D721Med (cell line): ENCODE results near the gene PHYKPL.
"Not testable (repeated sequence)": the region's sequence is repeated elsewhere in the genome, so short reads cannot be mapped to it uniquely, and the experiment has no call there.

Experiments used
- DNase-seq: peaks from one replicate; pipeline ENCODE4 v3.0.0; 2011; ENCODE audit warnings: low spot score; ENCODE audit not compliant: insufficient read length
- FAIRE-seq: peaks from 2 replicates; lab custom pipeline; 2011; peaks lifted over from hg19 to GRCh38; lab: Jason Lieb, UNC
- TF ChIP-seq, protein P1 (sequence below): IDR thresholded peaks from 2 replicates; pipeline ENCODE4 v1.5.1; 2012; ENCODE audit warnings: mild to moderate bottlenecking, control low read depth; ENCODE audit not compliant: insufficient read depth; ENCODE audit errors: missing control alignments

Gene PHYKPL

DNA sequence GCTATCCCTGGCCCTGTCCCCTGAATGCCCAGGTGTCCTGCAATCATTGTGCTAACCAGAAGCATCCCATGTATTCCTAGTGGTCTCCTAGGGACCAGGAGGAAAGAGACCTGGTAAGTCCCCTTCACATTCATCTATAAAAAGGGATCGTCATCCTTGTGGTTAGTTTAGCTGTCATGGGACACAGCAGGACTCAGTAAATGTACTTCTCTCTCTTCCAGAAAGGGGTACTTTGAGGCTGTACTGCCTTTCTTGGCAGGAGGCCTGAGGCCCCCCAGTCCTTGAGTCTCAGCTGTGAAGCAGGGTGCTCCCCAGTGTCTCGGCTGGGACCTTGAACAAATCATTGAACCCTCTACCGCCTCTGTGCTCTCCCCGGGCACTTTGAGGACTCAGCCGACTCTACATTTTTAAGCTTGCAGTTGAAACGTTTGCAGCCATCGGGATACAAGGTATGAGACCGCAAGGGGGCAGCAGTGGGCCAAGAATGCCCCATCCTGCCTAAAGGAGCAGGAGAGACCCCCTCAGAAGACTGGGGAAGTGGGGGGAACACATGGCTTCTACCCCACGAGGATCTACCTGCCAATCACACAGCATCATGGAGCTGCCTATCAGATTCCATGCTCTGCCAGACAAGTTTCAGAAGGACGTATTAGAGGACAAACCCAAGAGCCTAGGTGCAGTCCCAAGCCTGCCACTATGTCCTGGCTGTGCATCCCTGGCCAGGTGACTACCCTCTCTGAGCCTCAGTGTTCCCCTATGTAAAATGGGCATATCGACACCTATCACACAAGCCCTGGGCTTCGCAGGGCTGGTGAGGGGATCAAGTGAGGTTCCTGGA, 2.4 kb upstream of the PHYKPL start:
- FAIRE-seq, result no peak
- peak; percentile 85 for DNase-seq

DNA sequence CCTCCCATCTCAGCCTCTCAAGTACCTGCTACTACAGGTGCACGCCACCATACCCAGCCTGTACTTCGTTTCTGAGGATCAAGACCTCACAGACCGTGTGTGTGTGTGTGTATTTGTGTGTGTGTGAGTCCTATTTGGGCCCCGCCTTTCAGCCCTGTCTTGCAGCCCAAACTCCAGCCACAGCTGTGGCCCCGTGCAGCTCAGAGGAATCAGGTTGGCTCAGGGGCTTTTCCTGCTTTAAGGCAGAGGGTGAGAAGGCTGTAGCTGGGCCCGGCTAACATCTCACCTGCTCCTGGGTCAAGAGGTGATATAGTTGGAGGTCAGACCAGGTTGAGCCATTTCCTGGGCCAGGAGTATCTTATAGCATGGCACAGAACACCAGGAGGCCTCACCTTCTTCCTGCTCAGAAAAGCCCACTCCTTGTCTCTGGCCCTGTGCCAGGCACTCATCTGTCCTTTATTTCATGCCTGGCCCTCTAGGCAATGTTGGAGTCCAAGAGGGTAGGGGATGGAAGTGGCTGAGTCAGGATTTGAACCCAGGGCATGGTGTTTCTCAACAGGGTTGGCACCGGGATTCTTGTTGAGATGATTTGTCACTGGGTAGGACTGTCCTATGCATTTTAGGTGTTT, 1.6 kb upstream of the PHYKPL start:
- no peak for FAIRE-seq
- TF ChIP-seq, protein P1, sequence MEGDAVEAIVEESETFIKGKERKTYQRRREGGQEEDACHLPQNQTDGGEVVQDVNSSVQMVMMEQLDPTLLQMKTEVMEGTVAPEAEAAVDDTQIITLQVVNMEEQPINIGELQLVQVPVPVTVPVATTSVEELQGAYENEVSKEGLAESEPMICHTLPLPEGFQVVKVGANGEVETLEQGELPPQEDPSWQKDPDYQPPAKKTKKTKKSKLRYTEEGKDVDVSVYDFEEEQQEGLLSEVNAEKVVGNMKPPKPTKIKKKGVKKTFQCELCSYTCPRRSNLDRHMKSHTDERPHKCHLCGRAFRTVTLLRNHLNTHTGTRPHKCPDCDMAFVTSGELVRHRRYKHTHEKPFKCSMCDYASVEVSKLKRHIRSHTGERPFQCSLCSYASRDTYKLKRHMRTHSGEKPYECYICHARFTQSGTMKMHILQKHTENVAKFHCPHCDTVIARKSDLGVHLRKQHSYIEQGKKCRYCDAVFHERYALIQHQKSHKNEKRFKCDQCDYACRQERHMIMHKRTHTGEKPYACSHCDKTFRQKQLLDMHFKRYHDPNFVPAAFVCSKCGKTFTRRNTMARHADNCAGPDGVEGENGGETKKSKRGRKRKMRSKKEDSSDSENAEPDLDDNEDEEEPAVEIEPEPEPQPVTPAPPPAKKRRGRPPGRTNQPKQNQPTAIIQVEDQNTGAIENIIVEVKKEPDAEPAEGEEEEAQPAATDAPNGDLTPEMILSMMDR, result no peak
- DNase-seq, result no peak

More for the DNA sequence above, 2.4 kb upstream of the PHYKPL start:
- TF ChIP-seq, protein P1, result peak; percentile 74

DNA sequence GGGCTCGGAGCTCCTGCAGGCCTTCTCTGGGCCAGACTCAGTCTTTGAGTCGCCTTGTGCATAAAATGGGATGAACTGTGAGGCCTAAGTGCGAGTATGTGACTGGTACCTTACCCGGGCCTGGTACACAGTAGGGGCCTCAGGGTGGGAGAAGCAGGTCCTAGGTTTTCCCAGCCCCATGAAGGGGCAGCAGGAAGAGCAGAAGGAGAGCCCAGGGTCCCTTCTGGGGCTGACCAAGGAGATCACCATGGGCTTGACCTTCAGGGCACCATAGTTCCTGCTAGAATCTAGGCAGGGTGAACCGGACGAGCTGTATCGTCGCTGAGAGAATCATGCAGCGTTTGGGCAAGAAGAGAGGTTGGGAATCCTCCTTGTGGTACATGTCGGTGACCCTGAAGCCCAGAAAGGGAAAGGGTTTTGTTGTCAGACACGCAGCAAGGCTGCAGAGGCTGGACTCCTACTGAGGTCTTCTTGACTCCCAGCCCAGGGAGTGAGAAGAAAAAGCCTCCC, 373 bp upstream of the PHYKPL start:
- TF ChIP-seq, protein P1, result no peak

DNA sequence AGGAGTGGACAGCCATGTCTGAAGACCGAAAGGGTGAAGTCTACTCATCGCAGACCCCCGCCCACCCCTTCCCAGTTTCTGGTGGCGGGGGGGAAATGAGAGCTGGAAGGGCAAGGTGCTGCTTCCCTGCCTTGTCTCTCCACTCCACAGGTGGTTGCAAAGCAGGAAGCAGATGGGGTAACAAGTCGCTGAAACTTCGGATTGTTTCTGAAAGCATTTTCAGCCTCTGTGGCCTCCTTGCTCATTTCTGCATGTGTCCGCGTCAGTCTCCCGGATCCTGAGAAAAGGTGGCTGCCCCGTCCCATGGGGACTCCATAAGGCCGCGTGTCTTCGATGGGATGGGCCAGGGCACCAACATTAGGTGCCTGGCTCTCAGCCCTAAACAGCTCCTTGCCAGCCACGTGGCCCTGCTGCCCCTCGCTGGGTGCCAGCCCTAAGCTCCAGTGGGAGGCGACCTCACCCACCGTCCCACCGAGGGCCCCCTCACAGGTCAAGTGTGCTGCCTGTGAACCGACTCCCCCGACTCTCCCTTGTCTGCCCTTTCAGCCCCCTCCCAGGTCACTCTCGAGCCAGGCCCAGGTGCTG, 971 bp downstream of the PHYKPL start:
- no peak for FAIRE-seq

More for the DNA sequence above, 373 bp upstream of the PHYKPL start:
- no peak for DNase-seq
- no peak for FAIRE-seq

DNA sequence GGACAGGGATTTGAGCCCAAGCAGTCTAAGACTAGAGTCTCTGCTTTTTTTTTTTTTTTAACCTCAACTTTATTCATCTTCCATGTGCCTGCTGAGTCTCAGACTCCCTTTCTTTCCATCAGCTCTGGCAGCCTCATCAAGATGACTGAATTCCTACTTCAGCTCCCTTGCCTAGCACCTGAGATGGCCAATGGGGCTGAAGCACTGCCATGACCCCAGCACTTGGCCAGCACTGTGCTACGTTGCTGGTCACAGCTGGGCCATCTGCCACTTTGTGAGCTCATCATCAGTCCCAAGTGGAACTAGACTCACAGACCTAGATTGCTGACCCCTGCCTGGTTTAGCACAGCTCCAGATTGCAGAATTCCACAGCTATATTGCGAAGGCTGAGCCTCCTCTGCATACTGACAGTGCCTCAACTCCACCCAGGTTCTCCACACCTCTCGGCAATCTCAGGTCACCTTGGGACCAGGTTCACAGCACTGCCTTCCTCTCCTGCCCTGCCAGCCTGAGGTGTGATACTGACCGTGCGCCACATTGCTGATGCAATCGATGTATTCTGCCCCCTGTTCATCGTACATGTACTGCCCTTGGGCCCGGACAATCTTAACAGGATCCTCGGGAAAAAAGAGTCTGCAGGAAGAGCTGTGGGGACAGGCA, 1.6 kb downstream of the PHYKPL start:
- TF ChIP-seq, protein P1, result no peak
- no peak for FAIRE-seq
- no peak for DNase-seq

More for the DNA sequence above, 971 bp downstream of the PHYKPL start:
- TF ChIP-seq, protein P1, result no peak
- no peak for DNase-seq

DNA sequence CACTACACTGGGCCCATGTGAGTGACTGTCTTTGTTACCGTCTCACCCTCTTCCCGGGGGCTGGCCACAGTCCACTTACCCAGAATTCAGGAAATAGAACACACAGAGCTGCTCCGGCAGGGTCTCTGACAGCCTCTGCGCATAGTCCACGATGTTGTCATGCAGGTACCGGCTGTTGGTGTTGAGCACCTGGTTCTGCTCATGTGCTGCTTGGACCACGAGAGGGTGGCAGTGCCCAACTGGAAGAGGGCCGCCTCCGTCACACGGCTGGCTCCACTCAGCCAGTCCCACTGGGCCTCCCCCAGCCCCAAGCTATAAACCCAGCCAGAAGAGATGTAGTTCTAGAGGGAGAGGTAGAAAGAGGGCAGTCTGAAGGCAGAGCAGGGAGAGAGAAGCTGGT, 2.7 kb downstream of the PHYKPL start:
- no peak for DNase-seq
- TF ChIP-seq, protein P1, result no peak
- FAIRE-seq, result no peak

DNA sequence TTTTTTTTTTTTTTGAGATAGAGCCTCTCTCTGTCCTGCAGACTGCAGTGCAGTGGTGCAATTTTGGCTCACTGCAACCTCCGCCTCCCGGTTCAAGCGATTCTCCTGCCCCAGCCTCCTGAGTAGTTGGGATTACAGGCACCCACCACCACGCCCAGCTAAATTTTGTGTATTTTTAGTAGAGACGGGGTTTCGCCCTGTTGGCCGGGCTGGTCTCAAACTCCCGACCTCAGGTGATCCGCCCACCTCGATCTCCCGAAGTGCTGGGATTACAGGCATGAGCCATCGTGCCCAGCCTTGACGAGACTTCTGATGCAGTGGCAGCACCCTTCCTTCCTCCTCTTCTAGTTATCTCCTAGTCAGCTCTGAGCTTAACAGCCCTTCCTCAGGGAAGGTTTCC, 3.5 kb downstream of the PHYKPL start:
- not testable (repeated sequence) for DNase-seq, FAIRE-seq
